GM18909 (cell line): ENCODE data around the gene EGFLAM.

Experiments used
- ATAC-seq: cut with Tn5 transposase; IDR thresholded peaks from one replicate; pipeline ENCODE4 v1.9.1; 2021; ENCODE audit warnings: mild to moderate bottlenecking; ENCODE audit not compliant: unreplicated experiment, poor library complexity

The EGFLAM gene

GRCh38 chr5:38465061-38465460 is 206.7 kb downstream of the EGFLAM start:
- ATAC-seq: no peak

DNA sequence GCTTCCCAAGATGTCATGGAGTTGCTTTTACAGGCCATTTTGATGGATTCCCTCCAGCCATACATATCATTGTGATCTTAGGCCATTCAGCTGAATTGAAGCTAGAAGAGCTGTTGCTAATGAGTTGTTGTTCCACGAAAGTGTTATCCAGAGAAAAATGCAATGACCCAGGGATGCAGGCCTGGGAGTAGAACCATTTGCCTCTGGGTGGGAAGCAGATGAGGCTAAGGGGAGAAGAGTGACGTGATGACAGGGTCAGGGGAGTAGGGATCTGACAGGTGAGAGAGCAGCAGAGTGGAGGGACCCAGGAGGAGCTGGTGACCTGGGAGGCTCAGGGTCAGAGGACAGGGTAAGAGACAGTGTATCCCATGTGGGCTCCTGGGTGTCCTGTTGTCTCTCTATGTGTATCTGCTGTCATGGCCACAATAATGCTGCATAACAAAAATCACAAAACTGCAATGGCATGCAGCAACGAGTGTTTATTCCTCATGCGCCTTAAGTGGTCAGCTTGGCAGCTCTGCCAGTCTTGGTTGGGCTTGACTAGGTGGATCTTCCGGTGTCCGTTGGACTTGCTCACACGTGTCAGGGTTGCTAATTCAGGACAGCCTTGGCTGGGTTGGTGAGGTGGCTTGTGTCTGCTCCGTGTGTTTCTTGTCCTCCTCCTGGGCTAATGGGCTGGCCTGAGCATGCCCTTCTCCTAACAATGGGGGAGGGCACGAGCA is 207.5 kb downstream of the EGFLAM start:
- ATAC-seq: no peak

GRCh38 chr5:38466424-38467189 is 208.2 kb downstream of the EGFLAM start:
- no peak for ATAC-seq

DNA sequence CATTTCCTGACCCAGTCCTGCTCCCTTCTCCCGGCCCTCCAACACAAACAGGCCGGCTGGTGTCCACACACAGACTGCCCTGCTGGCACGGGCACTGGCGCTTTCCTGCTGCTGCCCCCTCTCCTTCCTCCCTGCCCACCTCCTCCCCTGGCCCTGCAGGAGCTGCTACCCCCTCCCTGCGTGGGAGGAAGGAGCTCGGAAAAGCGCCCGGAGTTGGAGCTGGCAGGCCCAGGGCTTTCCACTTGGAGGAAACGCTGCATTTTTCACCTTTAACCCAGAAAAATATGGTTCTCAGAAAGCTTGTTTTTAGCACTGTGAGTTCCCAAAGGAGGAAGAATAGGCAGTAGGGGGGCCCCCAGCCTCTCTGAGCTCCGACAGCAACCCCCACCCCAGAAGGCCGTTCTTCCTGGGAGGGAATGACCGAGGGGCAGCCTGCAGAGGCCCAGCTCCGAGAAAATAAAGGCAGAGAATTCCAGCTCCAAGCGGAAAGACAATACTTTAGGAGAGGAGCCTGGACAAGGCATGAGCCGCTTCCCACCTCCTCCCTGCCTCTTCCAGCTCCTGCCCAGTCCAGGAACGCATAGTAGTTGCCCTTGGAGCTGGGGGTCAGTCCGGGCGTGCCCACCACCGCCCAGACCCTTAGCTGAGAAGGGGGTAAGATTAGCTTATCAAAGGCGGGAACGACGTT is 209.1 kb downstream of the EGFLAM start:
- ATAC-seq: no peak

DNA sequence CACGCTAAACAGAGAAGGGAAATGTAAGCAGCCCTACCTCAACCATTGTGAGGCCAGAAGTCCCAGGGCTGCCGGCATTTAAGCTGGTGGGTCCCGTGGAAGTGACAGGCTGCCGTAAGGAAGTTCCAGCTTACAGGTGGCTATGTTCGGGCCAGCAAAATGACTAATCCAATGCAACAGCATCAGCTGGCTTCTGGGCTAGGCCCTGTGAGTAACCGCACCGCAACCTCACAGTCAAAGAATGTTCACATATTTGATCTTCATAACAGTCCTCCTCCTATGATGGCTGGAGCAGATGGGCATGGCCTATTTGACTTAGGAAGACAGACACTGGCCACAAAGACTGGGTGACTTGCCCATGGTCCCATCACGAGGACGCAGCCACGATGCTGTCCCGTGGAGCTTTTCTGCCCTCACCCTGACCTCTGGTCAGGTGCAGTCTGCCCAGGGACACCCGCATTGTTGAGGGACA is 209.9 kb downstream of the EGFLAM start:
- no peak for ATAC-seq

GRCh38 chr5:38468978-38469706 is 210.8 kb downstream of the EGFLAM start:
- ATAC-seq: no peak

- no peak for ATAC-seq
Observed at GRCh38 chr5:38469707-38470267, 211.4 kb downstream of the EGFLAM start.

DNA sequence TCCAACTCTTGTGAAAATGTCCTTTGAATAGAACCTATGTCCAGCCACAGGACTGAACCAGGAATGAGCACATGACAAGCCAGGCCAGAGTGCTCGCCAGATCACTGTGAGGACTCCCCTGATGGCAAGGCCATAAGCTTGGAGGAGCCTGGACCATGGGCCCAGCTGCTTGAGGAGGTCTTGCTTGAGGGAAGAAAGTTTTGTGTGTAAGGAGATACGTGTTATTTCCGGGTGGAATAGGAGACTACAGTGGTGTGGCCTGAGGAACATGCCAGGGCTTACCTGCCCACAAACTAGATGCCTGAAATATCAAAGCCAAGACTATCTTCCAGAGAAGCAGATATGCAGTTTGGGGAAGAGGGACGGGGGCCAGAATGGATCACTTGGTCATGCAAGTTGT is 213.3 kb downstream of the EGFLAM start:
- no peak for ATAC-seq

DNA sequence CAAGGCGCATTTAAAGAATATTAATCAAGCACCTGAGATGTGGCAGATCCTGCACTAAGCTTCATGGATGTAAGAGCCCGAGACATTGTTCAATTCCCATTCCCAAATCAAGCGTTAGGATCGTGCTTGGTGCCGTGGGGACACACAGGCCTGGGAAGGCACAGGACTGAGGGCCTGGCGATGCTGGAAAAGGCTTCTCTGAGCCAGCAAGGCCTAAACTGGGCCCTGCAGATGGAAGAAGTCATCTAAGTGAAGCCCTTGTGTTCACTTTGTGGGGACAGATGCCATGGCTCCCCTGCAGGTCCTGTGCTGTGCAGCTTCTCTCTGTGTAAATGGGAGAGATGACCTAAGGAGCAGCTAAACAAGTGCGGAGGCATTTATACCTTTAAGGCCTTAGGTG is 214.2 kb downstream of the EGFLAM start:
- ATAC-seq: no peak

DNA sequence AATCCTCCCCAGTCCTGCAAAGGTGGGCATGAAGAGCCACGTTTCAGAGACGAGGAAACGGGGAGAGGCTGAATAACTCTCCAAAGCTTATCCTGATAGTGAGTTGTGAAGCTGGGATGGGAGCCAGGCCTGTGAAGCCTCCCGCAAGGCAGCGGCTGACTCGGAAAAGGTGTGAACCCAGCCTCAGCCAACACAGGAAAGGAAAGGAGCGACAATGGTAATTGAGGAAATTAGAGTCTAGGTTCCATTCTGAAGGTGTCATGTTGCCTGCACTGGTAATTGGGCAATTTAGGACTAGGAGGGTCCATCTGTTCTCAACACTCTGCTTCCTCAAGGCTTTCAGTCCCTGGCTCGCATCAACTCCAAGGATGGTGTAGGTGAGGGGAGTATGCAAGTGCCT is 214.6 kb downstream of the EGFLAM start:
- no peak for ATAC-seq

DNA sequence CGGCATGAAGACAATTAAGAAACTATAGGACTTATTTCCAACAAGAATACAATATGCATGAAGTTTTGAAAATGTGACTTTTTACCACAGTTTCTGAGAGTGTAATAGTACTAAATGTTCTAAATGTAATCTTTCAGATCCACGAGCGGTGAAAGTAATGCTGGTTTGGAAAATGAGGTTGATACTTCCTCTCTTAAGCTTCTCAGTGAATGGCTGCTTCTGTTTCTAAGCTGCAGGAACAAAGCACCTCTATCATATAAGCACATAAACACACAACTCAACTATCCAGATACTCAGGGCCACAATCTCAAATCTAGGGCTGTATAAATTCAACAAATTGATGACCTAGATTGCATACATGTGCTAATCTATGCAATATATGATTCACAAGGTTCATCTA is 219.8 kb downstream of the EGFLAM start:
- no peak for ATAC-seq

DNA sequence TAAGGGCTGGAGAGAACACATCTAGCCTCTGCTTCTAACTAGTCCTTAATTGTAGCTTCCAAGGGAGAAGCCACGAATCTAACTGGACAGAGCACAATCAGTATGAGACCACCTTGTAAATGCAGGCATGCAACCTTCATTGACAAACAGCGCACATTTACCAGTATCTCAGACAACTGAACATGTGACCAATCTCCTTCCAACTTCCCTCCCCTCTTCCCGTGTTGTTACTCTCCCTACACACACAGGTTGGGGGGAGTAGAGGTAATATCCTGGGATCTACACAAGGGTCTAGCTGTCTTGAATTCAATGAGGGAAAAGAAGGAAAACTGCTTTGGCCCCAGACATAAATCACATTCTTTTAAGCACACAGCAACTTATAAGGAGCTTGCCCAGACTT is 220.5 kb downstream of the EGFLAM start:
- no peak for ATAC-seq

DNA sequence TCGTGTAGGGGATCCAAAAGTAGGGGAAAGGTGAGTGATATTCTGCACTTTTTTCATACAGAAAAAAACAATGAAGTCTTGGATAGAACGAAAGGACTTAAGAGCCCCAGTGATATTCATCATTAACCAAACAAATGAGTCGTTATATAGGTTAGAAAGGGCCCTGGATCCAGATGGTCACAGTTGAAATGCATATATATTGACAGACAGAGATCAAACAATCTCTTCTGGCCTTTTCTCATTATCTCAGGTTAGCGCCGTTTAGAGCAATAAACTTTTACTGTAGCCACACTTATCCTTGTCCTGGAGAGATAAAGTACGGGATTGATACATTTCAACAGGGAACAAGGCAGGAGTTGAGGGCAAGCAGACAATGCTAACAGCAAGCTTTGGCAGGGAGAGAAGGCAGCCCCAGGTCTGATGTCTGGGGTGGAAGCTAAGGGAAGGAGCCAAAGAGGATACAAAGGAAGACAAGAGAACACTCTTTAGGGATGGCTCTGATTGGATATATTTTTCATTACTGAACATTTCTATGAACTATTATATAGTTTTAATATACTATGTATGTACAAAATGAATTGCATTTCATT is 221.1 kb downstream of the EGFLAM start:
- no peak for ATAC-seq

DNA sequence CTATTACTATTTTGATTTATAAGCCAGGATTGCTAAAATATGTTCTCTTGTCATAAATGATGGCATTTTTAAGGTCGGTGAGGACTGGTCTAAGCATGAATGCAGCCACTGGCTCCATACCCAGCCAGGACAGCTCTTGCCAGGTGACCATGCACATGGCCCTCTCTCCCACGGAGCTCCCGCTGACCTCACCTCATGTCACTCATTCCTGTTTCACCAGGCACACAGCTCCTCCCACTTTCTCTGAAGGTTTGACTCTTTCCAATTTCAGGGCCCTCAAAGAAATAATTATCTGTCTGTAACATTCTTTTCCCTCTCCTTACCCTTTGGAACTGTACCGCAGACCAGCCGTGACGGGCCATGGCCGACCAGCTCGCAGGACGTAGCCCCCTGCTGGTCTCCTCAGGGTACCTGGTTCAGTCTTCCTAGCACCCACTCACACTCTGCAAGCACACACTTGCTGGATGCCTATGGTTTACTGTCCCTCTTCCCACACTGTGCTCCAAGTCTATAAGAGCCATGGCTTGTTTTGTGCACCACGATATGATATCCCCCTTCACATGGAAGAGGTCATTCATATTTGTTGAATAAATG is 225.5 kb downstream of the EGFLAM start:
- no peak for ATAC-seq

- no peak for ATAC-seq
Observed at GRCh38 chr5:38494175-38494574, 235.8 kb downstream of the EGFLAM start.

GRCh38 chr5:38494763-38495162 is 236.4 kb downstream of the EGFLAM start:
- no peak for ATAC-seq

GRCh38 chr5:38497946-38498345 is 239.6 kb downstream of the EGFLAM start:
- ATAC-seq: no peak

DNA sequence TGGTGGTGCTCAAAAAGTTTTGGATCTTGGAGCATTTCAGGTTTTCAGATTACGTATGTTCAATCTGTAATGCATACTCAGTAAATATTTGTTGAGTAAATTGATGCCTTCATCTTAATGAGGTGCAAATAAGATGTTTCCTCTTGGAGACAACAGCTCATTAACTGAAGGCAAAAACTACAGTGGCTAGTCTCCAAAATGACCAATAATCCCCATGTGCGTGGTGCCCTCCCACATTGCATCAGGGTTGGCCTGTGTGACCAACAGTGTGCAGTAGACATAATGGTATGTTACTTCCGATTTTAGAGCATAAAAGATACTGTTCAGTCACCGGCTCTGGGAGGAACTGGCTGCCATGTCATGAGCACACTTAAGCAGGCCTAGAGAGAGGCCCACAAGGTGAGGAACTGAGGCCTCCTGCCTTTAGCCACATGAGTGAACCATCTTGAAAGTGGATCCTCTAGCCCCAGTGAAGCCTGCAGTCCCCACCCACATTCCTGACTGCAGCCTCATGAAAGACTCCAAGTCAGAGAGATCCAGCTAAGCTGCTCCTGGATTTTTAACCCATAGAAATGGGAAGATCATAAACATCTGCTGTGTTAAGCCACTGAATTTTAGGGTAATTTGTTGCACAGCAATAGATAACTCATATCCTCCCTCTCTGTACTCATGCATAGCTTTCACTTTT is 242.4 kb downstream of the EGFLAM start:
- ATAC-seq: no peak

DNA sequence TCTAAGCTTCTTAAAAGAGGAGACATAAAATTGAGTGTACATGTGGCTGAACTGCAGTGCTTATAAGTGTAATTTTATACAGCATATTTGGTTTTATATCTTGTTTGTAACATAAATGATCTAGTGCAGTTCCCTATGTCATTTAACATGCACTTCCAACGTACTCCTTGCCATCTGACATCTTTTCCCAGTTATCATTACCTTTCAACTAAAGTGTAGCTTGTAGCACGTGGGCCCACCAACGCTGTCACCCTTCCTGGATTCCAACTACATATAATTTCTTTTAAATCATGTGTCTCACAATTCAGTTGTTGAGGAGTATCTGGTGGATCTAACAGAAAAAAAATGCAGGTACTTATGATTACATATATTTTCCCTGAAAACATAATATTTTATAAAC is 247.9 kb downstream of the EGFLAM start:
- ATAC-seq: no peak
